Esophagus (tissue), 2 donors: ENCODE results near the gene ARRB2. TPM values are rescaled to one million over a fixed set of nuclear protein-coding genes. Genes with fewer than 3 reads are reported as not detected.
"Not testable (repeated sequence)": the region's sequence is repeated elsewhere in the genome, so short reads cannot be mapped to it uniquely, and the experiment has no call there.

Experiments used
- H3K27ac ChIP-seq, 2 donors: one replicate each; pipeline ENCODE4 v1.5.1; 2013; ENCODE audit warnings: low read depth in 2 of 2, mild to moderate bottlenecking in 2 of 2, inconsistent platforms in 1 of 2, low read length in 1 of 2, moderate library complexity in 1 of 2
- H3K27me3 ChIP-seq, 2 donors: one replicate each; pipeline ENCODE4 v1.6.1; 2013; ENCODE audit warnings: low read length in 2 of 2, control low read depth in 1 of 2, mild to moderate bottlenecking in 1 of 2; ENCODE audit not compliant: insufficient read depth in 2 of 2, control insufficient read depth in 1 of 2
- H3K36me3 ChIP-seq, 2 donors: one replicate each; pipeline ENCODE4 v1.6.1; 2013; ENCODE audit warnings: low read length in 1 of 2; ENCODE audit not compliant: control insufficient read depth in 2 of 2, insufficient read depth in 2 of 2
- H3K4me1 ChIP-seq, 2 donors: one replicate each; pipeline ENCODE4 v1.6.1; 2013; ENCODE audit warnings: low read length in 1 of 2; ENCODE audit not compliant: control insufficient read depth in 2 of 2, insufficient read depth in 2 of 2
- H3K4me3 ChIP-seq, 2 donors: one replicate each; pipeline ENCODE4 v1.5.1; 2013; ENCODE audit warnings: low read length in 2 of 2, mild to moderate bottlenecking in 2 of 2, low read depth in 1 of 2, moderate library complexity in 1 of 2
- H3K9me3 ChIP-seq, 2 donors: one replicate each; pipeline ENCODE4 v1.6.1; 2013; ENCODE audit warnings: mild to moderate bottlenecking in 2 of 2, low read depth in 1 of 2, low read length in 1 of 2, moderate library complexity in 1 of 2; ENCODE audit not compliant: control insufficient read depth in 2 of 2, insufficient read depth in 1 of 2
- WGBS, 2 donors: extraction: QIAGEN DNeasy Blood & Tissue Kit; methylation state at CpG; one replicate each; pipeline ENCODE4 v1.1.7; 2013; 5-methylcytosine and 5-hydroxymethylcytosine counted together
- polyA plus RNA-seq, 2 donors: library from polyadenylated mRNA; stranded (reverse); fragments of 200-250 nt; gene quantifications; one replicate each; pipeline ENCODE4 v1.2.3, GENCODE V29; 2013
- donor health status: healthy with polysubstance abuse.
- donor health status: Bipolar disorder and iron deficiency.

ARRB2 gene
- polyA plus RNA-seq, 2 donors, result 10.6 TPM

DNA sequence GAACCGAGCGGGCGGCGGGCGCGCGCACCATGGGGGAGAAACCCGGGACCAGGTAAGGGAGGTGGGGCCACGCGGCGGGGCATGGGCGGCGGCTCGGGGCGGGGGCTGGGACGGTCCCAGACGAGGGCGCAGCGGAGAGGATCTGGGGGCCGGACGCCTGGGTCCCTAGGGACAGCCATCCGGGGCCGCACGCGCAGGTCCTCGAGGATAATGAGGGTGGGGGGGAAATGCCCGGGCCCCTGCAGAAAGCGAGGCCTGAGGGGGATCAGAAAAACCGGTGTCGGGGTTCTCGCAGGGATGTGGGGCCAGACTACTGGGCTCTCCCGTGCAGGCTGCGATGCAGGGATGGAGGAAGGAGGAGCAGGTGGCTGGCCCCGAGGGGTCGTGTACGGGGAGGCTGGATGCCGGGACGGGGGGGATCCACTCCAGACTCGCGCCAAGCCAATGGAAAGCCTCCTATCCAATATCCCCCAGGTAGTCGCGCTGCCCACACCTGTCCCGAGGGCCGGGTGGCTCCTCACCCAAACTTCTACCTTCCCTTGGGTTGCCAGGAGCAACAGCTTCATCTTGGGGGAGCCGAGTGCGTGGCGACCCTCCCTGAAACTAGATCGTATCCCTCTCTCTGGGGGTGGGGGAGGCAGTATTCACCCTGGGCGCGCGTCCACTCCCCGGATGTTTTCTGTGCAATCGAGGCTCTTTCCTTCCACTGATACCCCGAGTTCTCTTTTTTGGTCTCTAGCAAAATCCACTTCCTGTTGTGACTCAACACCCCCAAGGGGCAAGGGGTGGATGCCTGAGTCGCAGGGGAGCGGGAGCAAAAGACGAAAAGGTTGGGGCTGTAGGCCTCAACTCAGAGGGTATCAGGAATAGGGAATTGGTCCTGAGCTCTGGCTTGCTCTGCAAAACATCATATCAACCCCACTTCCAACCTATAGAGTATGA lies 532 bp downstream of the ARRB2 start:
- Histone ChIP-seq H3K9me3 (no peaks in the 10 kb centered on the region), H3K4me1 (peaks cover 0 to 12% of the 10 kb centered on the region in 2 donors), H3K4me3 (peak overlapping the region; percentile 53 to 64), H3K27ac (peak overlapping the region; percentile 91 to 92), H3K36me3 (no peaks in the 10 kb centered on the region), H3K27me3 (no peaks in the 10 kb centered on the region)
- WGBS, 2 donors, result 6 to 8% methylated on average over 41 to 57 of the region's 57 CpGs

DNA sequence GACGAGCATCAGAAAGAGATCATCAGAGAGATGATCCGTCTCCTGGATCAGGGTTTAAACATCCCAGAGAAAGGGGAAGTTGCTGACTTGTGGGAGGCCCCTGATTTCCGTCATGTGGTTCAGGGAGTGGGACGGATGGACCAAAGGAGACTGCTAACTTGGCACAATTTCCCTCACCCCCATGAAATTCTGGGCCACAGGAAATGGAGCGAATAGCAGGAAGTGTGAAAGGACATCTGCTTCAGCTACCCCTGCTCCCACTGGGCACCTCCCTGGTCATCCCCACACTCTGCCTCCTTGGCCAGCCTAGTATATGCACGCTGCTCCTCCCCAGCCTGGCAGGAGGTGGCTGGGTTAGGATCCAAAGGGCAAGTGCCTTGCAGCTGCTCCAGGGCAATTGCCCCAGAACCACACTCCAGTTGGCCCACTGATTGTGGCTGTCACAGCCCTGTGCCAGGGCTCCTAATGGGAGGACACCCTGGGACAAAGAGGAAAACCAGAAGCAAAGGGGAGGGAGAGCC lies 1.3 kb downstream of the ARRB2 start:
- Histone ChIP-seq H3K27ac (peak overlapping the region; percentile 91 to 92), H3K27me3 (no peaks in the 10 kb centered on the region), H3K4me3 (no peak overlapping the region), H3K36me3 (no peaks in the 10 kb centered on the region), H3K9me3 (no peaks in the 10 kb centered on the region), H3K4me1 (peaks cover 0 to 12% of the 10 kb centered on the region in 2 donors)
- WGBS, 2 donors, result 52 to 54% methylated on average over 6 of the region's 6 CpGs

DNA sequence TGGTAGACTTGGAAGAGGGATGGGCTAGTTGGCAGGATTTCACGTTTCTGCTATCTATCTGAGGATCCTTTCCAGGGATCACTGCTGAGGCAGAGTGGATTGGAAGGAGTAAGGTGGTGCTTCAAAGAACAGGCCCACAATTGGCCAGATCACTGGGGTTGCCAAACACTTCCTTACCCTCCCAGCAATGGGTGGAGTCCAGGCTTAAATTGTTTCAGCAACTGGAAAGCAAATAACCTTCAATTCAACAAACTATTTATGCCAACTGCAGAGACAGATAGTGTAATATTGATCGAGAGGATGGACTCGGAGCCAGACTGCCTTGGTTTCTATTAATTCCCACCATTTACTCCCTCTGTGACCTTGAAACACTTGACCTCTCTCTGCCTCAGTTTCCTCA lies 2.1 kb downstream of the ARRB2 start:
- Histone ChIP-seq H3K27ac (peak overlapping the region in 1 of 2 donors; percentile 13), H3K4me1 (peaks cover 0 to 12% of the 10 kb centered on the region in 2 donors), H3K36me3 (peaks cover 3 to 5% of the 10 kb centered on the region in 2 donors), H3K4me3 (no peak overlapping the region), H3K9me3 (no peaks in the 10 kb centered on the region), H3K27me3 (no peaks in the 10 kb centered on the region)
- 63 to 79% methylated on average over 3 of the region's 3 CpGs for WGBS, 2 donors

DNA sequence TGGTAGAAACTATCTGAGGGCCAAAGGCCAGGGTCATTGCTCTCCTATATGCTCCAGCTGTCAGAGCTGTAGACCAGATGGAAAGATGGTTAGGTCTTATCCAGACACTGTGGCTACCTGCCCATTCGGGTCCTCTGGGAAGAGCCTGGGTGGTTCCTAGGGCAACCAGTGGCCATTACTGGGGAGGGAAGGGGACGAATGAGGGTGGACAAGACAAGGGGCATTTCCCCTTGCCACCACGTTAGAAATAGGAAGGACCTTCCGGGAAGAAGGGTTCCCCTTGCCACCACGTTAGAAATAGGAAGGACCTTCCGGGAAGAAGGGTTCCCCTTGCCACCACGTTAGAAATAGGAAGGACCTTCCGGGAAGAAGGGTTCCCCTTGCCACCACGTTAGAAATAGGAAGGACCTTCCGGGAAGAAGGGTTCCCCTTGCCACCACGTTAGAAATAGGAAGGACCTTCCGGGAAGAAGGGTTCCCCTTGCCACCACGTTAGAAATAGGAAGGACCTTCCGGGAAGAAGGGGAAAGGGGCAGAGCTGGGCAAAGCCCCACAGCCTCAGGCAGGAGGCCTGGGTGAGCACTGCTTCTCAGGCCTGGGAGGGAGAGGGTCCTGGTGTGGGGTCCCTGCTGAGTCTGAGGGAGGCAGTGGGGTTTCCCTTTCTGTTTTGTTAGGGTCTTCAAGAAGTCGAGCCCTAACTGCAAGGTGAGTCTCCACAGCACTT lies 4.1 kb downstream of the ARRB2 start:
- Histone ChIP-seq H3K4me1 (peaks cover 0 to 12% of the 10 kb centered on the region in 2 donors), H3K27ac (peak overlapping the region in 1 of 2 donors; percentile 5), H3K36me3 (peaks cover 6 to 11% of the 10 kb centered on the region in 2 donors)
- not testable (repeated sequence) for H3K4me3 ChIP-seq, H3K27me3 ChIP-seq, H3K9me3 ChIP-seq
- WGBS, 2 donors, result 75 to 81% methylated on average over 7 to 10 of the region's 15 CpGs

DNA sequence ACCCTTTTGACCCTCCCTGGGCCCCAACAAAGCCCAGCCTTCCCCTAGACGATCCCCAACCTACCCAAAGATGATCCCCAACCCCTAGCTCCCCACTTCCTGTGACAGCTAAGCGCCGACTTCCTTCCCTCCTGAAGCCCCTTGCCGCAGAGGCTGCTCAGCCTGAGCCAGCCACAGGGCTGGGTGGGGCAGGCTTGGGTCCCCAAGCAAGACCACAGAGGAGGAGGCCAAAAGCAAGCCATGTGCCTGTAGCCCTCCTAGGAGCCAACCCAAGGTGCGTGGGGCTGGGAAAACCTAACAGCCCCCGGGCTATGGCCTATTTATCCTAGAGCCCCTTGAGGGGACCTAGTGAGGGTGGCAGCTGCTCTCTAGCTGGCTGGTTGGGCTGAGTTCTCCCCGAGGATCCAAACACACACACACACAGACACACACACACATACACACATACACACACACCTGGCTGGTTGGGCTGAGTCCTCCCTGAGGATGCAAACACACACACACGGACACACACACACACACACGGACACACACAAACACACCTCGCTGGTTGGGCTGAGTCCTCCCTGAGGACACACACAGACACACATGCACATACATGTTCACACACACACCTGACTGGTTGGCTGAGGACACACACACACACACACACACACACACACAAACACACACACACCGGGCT lies 4.8 kb downstream of the ARRB2 start:
- Histone ChIP-seq H3K4me3 (no peak overlapping the region), H3K9me3 (no peaks in the 10 kb centered on the region), H3K27me3 (no peaks in the 10 kb centered on the region), H3K27ac (peak overlapping the region in 1 of 2 donors; percentile 5), H3K4me1 (peaks cover 0 to 12% of the 10 kb centered on the region in 2 donors), H3K36me3 (peaks cover 6 to 11% of the 10 kb centered on the region in 2 donors)
- 69% methylated on average over 11 of the region's 11 CpGs for WGBS, 2 donors

GRCh38 chr17:4716081-4716480 lies 5.6 kb downstream of the ARRB2 start:
- peaks cover 6 to 11% of the 10 kb centered on the region in 2 donors for H3K36me3 ChIP-seq
- H3K9me3 ChIP-seq, result no peaks in the 10 kb centered on the region
- H3K4me1 ChIP-seq, result peaks cover 0 to 9% of the 10 kb centered on the region in 2 donors
- H3K4me3 ChIP-seq, result no peak overlapping the region
- 97 to 98% methylated on average over 10 of the region's 10 CpGs for WGBS, 2 donors
- H3K27ac ChIP-seq, result no peak overlapping the region
- no peaks in the 10 kb centered on the region for H3K27me3 ChIP-seq

- Histone ChIP-seq H3K4me3 (no peak overlapping the region), H3K27ac (no peak overlapping the region), H3K9me3 (no peaks in the 10 kb centered on the region), H3K36me3 (peaks cover 6 to 11% of the 10 kb centered on the region in 2 donors), H3K27me3 (no peaks in the 10 kb centered on the region), H3K4me1 (peaks cover 3 to 4% of the 10 kb centered on the region in 2 donors)
- 87 to 90% methylated on average over 17 of the region's 17 CpGs for WGBS, 2 donors
These were observed 7.4 kb downstream of the ARRB2 start for GRCh38 chr17:4717791-4718190.

DNA sequence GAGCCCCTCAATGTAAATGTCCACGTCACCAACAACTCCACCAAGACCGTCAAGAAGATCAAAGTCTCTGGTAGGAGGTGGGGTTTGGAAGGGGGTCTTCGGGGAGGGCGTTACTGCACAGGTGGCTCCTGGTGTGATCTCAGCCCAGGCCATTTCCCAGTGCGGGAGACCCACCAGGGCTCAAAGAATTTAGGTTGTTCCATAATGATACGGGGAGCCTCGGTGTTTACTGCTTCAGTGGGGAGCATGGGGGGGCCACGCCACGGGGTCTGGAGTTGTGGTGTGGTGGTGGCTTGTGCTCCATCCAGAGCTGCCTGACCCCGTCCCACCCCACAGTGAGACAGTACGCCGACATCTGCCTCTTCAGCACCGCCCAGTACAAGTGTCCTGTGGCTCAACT lies 7.8 kb downstream of the ARRB2 start:
- peaks cover 3 to 4% of the 10 kb centered on the region in 2 donors for H3K4me1 ChIP-seq
- H3K4me3 ChIP-seq, result no peak overlapping the region
- WGBS, 2 donors, result 96 to 97% methylated on average over 13 of the region's 13 CpGs
- H3K9me3 ChIP-seq, result no peaks in the 10 kb centered on the region
- peaks cover 6 to 11% of the 10 kb centered on the region in 2 donors for H3K36me3 ChIP-seq
- H3K27me3 ChIP-seq, result no peaks in the 10 kb centered on the region
- H3K27ac ChIP-seq, result no peak overlapping the region

- no peaks in the 10 kb centered on the region for H3K9me3 ChIP-seq
- H3K27me3 ChIP-seq, result no peaks in the 10 kb centered on the region
- no peak overlapping the region for H3K27ac ChIP-seq
- H3K4me1 ChIP-seq, result peaks cover 3 to 4% of the 10 kb centered on the region in 2 donors
- WGBS, 2 donors, result 76 to 77% methylated on average over 10 of the region's 10 CpGs
- H3K4me3 ChIP-seq, result no peak overlapping the region
- H3K36me3 ChIP-seq, result peaks cover 6 to 11% of the 10 kb centered on the region in 2 donors
These were observed 8.7 kb downstream of the ARRB2 start for GRCh38 chr17:4719146-4719545.
